Muscle of leg (tissue), 11 donors: ENCODE measurements around the gene RNLS. TPM values are rescaled to one million over a fixed set of nuclear protein-coding genes. Genes with fewer than 3 reads are reported as not detected.

Experiments used
- DNase-seq: peaks from one replicate; pipeline ENCODE4 v3.0.0; 2013
- H3K27ac ChIP-seq: one replicate; pipeline ENCODE4 v1.5.1; 2013; ENCODE audit warnings: mild to moderate bottlenecking, low read length, control low read depth
- H3K27me3 ChIP-seq: one replicate; pipeline ENCODE4 v1.6.1; 2013; ENCODE audit warnings: low read length; ENCODE audit not compliant: control insufficient read depth, insufficient read depth
- H3K36me3 ChIP-seq: one replicate; pipeline ENCODE4 v1.6.1; 2013; ENCODE audit warnings: low read length; ENCODE audit not compliant: control insufficient read depth, insufficient read depth
- H3K4me1 ChIP-seq: one replicate; pipeline ENCODE4 v1.6.1; 2013; ENCODE audit warnings: low read length; ENCODE audit not compliant: control insufficient read depth, insufficient read depth
- H3K4me3 ChIP-seq: one replicate; pipeline ENCODE4 v1.5.1; 2013; ENCODE audit warnings: low read length, control low read depth
- H3K9me3 ChIP-seq: replicated peaks from 2 replicates; pipeline ENCODE4 v1.6.1; 2013; ENCODE audit warnings: low read depth, low read length; ENCODE audit not compliant: control insufficient read depth
- WGBS: methylation state at CpG from one replicate; pipeline ENCODE4 v1.1.5; 2013; ENCODE audit warnings: missing lambda C conversion rate; ENCODE audit not compliant: insufficient coverage; 5-methylcytosine and 5-hydroxymethylcytosine counted together
- polyA plus RNA-seq, 8 donors: library from polyadenylated mRNA; unstranded; fragments of 120-200 nt; gene quantifications; one replicate each; pipeline versions ENCODE4 v1.2.1 to v1.2.3, GENCODE V29; 2013; ENCODE audit warnings: inconsistent platforms in 1 of 8, low replicate concordance in 1 of 8; ENCODE audit not compliant: insufficient read length in 8 of 8, insufficient read depth in 1 of 8
- total RNA-seq: library from RNA; stranded (reverse); fragments of 120-200 nt; gene quantifications from one replicate; pipeline ENCODE4 v1.2.4, GENCODE V29; 2013

The RNLS gene
- total and polyA plus RNA-seq, 9 donors: 2.0 to 4.5 (median 3.5) TPM

- DNase-seq: no peak
- H3K4me3 ChIP-seq: no peak overlapping the region
Measured at GRCh38 chr10:88466786-88467185, 116.3 kb downstream of the RNLS start.

GRCh38 chr10:88465765-88466164, 117.4 kb downstream of the RNLS start:
- Histone ChIP-seq H3K9me3 (no peaks in the 10 kb centered on the region), H3K27me3 (no peaks in the 10 kb centered on the region), H3K4me1 (no peaks in the 10 kb centered on the region), H3K4me3 (no peak overlapping the region), H3K36me3 (no peaks in the 10 kb centered on the region), H3K27ac (no peak overlapping the region)
- no peak for DNase-seq

More at GRCh38 chr10:88466786-88467185, 116.3 kb downstream of the RNLS start:
- WGBS: no CpG with 5 or more reads among the region's 3 CpGs
- Histone ChIP-seq H3K36me3 (no peaks in the 10 kb centered on the region), H3K4me1 (no peaks in the 10 kb centered on the region), H3K9me3 (no peaks in the 10 kb centered on the region), H3K27ac (no peak overlapping the region), H3K27me3 (no peaks in the 10 kb centered on the region)

DNA sequence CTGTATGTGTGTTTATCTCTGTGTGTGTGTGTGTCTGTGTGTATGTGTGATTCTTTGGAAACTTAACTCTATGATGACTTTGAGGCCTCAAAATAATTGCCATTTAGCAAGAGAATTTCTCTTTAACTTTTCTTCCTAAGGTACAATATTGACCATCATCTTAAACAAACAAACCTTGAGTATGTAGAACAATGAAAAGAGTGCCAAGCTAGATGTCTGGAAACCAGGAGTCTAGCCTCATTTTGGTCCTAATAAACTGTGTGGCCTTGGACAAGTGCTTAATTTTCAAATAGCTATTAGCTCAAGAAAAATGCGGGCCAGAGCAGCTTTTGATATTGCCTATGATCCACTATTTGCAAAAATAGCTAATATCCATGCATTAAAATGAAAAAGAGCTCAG, 119.3 kb downstream of the RNLS start:
- no peaks in the 10 kb centered on the region for H3K9me3 ChIP-seq
- H3K27me3 ChIP-seq: no peaks in the 10 kb centered on the region
- no peaks in the 10 kb centered on the region for H3K4me1 ChIP-seq
- no CpG with 5 or more reads among the region's 1 CpG for WGBS
- no peaks in the 10 kb centered on the region for H3K36me3 ChIP-seq
- DNase-seq: no peak
- no peak overlapping the region for H3K4me3 ChIP-seq
- no peak overlapping the region for H3K27ac ChIP-seq

DNA sequence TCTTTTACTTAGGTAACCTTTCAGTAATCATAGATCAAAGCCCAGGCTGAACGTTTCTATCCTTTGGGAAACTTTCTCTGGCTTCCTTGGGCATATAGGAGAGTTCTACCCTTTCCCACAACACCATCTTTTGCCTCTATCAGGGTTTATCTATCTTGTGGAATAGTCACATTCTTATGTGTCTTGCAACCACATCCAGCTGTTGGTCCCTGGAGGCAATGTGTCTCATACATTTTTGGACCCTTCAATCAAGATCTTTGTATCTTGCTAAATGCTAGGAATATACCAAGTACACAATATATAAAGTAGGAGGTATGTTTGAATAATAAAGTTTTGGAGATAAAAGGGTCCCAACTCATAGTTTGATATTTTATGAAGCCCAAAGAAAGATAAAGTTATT, 121.7 kb downstream of the RNLS start:
- H3K36me3 ChIP-seq: no peaks in the 10 kb centered on the region
- no CpG with 5 or more reads among the region's 1 CpG for WGBS
- DNase-seq: no peak

GRCh38 chr10:88459530-88459929, 123.6 kb downstream of the RNLS start:
- DNase-seq: no peak
- Histone ChIP-seq H3K9me3 (no peaks in the 10 kb centered on the region), H3K4me1 (no peaks in the 10 kb centered on the region), H3K4me3 (no peak overlapping the region), H3K36me3 (no peaks in the 10 kb centered on the region), H3K27ac (no peak overlapping the region), H3K27me3 (no peaks in the 10 kb centered on the region)
- 70% methylated on average over 4 of the region's 4 CpGs for WGBS

More for the DNA sequence above, 121.7 kb downstream of the RNLS start:
- no peak overlapping the region for H3K4me3 ChIP-seq
- no peaks in the 10 kb centered on the region for H3K27me3 ChIP-seq
- H3K27ac ChIP-seq: no peak overlapping the region
- no peaks in the 10 kb centered on the region for H3K9me3 ChIP-seq
- H3K4me1 ChIP-seq: no peaks in the 10 kb centered on the region

DNA sequence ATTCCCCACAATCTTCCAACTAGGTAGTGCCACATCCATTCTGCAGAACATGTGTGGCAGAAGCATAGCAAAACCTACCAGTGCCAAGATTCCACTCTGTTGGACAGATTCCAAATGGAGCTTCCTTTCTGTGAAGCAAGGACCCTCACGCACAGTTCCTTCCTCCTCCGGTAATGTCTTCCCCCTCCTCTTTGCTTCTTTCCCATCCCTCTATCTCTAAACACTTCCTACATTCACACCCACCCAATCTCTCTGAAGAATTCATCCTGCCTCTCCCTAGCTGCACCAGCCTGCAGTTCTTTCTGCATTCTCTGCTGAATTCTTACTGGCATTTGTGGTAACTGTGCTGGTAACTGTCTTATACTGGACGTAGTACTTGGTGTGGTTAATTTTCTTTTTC, 124.9 kb downstream of the RNLS start:
- Histone ChIP-seq H3K27me3 (no peaks in the 10 kb centered on the region), H3K4me3 (no peak overlapping the region), H3K9me3 (no peaks in the 10 kb centered on the region), H3K36me3 (no peaks in the 10 kb centered on the region), H3K27ac (no peak overlapping the region), H3K4me1 (no peaks in the 10 kb centered on the region)
- WGBS: 50% methylated on average over 2 of the region's 3 CpGs
- peak; percentile 13 for DNase-seq

- Histone ChIP-seq H3K4me3 (no peak overlapping the region), H3K4me1 (no peaks in the 10 kb centered on the region), H3K9me3 (no peaks in the 10 kb centered on the region), H3K27ac (no peak overlapping the region), H3K36me3 (no peaks in the 10 kb centered on the region), H3K27me3 (no peaks in the 10 kb centered on the region)
- no peak for DNase-seq
- WGBS: 83% methylated on average over 2 of the region's 3 CpGs
Measured at GRCh38 chr10:88457660-88458059, 125.5 kb downstream of the RNLS start.

- WGBS: no CpG with 5 or more reads among the region's 3 CpGs
- Histone ChIP-seq H3K27ac (no peak overlapping the region), H3K9me3 (no peaks in the 10 kb centered on the region), H3K36me3 (no peaks in the 10 kb centered on the region), H3K4me3 (no peak overlapping the region), H3K4me1 (no peaks in the 10 kb centered on the region), H3K27me3 (no peaks in the 10 kb centered on the region)
- DNase-seq: no peak
Measured at GRCh38 chr10:88456730-88457129, 126.4 kb downstream of the RNLS start.

DNA sequence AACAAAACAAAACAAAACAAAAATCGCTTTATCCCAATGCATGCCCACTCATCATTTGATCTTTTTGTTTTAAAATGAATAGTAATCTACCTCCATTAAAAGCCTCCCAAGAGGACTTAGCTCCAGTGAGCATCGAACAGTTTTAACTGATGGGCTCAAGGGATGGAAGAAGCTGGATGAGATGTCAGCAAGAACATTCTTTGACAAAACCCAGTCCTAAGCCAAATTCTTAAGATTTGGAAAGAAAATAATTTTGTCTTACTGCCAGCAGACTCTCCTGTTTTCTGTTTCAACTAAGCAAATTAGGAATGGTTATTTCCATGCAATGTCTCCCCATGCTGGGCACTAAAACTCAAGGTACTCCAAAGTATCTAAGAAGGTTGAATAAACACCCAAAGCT, 127.3 kb downstream of the RNLS start:
- Histone ChIP-seq H3K36me3 (no peaks in the 10 kb centered on the region), H3K27ac (no peak overlapping the region), H3K27me3 (no peaks in the 10 kb centered on the region), H3K4me3 (no peak overlapping the region), H3K9me3 (no peaks in the 10 kb centered on the region), H3K4me1 (no peaks in the 10 kb centered on the region)
- DNase-seq: peak; percentile 27
- WGBS: no CpG with 5 or more reads among the region's 2 CpGs

DNA sequence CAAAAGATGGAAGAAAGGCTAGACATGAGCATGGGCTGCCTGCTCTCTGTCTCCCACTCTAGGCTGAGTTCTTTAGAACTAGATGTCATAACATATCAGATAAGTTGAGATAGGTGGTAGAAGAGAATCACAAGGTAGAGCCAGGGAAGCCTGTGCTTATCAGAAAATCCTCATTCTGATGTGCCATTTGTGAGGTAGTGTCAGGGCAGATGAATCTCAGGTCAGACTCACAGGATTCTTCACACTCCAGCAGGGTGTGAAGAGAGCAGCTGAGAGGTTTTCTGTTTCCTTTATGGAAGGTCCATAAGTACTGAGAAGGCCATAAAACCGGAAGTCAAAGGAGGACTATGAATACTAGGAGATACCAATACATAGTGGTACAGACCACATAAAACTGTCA, 132.9 kb downstream of the RNLS start:
- no peak for DNase-seq
- H3K9me3 ChIP-seq: no peaks in the 10 kb centered on the region
- H3K4me3 ChIP-seq: no peak overlapping the region
- H3K27me3 ChIP-seq: no peaks in the 10 kb centered on the region
- no CpG with 5 or more reads among the region's 1 CpG for WGBS
- H3K27ac ChIP-seq: no peak overlapping the region
- H3K36me3 ChIP-seq: no peaks in the 10 kb centered on the region
- H3K4me1 ChIP-seq: no peaks in the 10 kb centered on the region

DNA sequence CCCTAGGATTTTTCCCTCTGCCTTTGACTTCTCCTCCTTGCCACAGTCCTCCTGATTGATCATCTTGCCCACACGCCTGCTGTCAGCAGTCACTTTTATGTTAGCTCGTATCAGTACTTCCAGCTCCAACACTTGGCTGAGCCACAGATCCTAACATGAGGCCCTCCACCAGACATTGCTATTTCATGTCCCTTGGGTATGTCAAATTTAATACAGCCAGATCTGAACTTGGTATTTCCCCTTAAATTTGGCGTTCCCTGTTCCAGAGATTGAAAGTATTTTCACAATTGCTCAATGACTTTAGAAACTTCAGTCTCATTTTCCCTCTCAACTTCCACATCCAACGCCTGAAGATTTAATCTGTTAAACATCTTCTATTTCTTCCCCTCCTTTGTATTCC, 140.4 kb downstream of the RNLS start:
- Histone ChIP-seq H3K9me3 (peaks cover 2% of the 10 kb centered on the region), H3K27me3 (no peaks in the 10 kb centered on the region), H3K4me3 (no peak overlapping the region), H3K4me1 (no peaks in the 10 kb centered on the region), H3K36me3 (no peaks in the 10 kb centered on the region), H3K27ac (no peak overlapping the region)
- WGBS: 52% methylated on average over 4 of the region's 4 CpGs
- DNase-seq: no peak
